Measurements from ENCODE around the gene NISCH.

- TF ChIP-seq CTCF (conservative IDR thresholded peaks at IDR 0.05; ENCODE audit: low read depth, low read length) (no peak), EZH2phosphoT487 (IDR thresholded peaks at IDR 0.05; ENCODE audit: borderline replicate concordance, low read length) (no peak), EZH2 (IDR thresholded peaks at IDR 0.05; ENCODE audit: low read length, unreplicated experiment) (no peak)
Measured at GRCh38 chr3:52535411-52536111, 80.2 kb downstream of the NISCH start.

Measured in PC-3 (cell line).